K562 (cell line): Measurements from ENCODE around the gene NUPR1. TPM values are rescaled to one million over a fixed set of nuclear protein-coding genes. Genes with fewer than 3 reads are reported as not detected.

Experiments used
- AFF4 ChIP-seq: sonication (generic); formaldehyde crosslinking; IDR thresholded peaks from 2 replicates; pipeline ENCODE4 v1.8.0; 2023; ENCODE audit warnings: mild to moderate bottlenecking, missing genetic modification reagents
- ARID2 ChIP-seq: fragments of 450-650 bp; IDR thresholded peaks from 2 replicates; pipeline ENCODE4 v1.6.1; 2017; ENCODE audit warnings: antibody characterized with exemption, mild to moderate bottlenecking
- ATF6 ChIP-seq: sonication (generic); formaldehyde crosslinking; IDR thresholded peaks from 2 replicates; pipeline ENCODE4 v1.4.0; 2020; ENCODE audit warnings: mild to moderate bottlenecking, missing genetic modification reagents
- BHLHE40 ChIP-seq: IDR thresholded peaks from 2 replicates; pipeline ENCODE4 v1.6.1; 2011; ENCODE audit warnings: low read length, improper control_type of control experiment
- DIDO1 ChIP-seq: fragments of 450-650 bp; IDR thresholded peaks from 2 replicates; pipeline ENCODE4 v1.6.1; 2016; ENCODE audit warnings: low read depth, missing biosample characterization, missing genetic modification characterization
- FIP1L1 ChIP-seq: fragments of 200-400 bp; formaldehyde crosslinking; IDR thresholded peaks from 2 replicates; pipeline ENCODE4 v1.6.1; 2018; ENCODE audit warnings: mild to moderate bottlenecking, low read depth, low read length; ENCODE audit not compliant: poor library complexity, severe bottlenecking
- HDGF ChIP-seq: fragments of 450-650 bp; IDR thresholded peaks from 2 replicates; pipeline ENCODE4 v1.6.1; 2016
- KAT8 ChIP-seq: fragments of 450-650 bp; IDR thresholded peaks from 2 replicates; pipeline ENCODE4 v1.6.1; 2016; ENCODE audit warnings: low read depth, mild to moderate bottlenecking
- MBD1 ChIP-seq: fragments of 250-450 bp; sonication (Bioruptor Pico); IDR thresholded peaks from 2 replicates; pipeline ENCODE4 v1.8.0; 2022; ENCODE audit warnings: inconsistent platforms
- MCM2 ChIP-seq: fragments of 450-650 bp; IDR thresholded peaks from 2 replicates; pipeline ENCODE4 v1.6.1; 2017; ENCODE audit warnings: low read depth, mild to moderate bottlenecking
- MIER1 ChIP-seq: fragments of 450-650 bp; IDR thresholded peaks from 2 replicates; pipeline ENCODE4 v1.6.1; 2016; ENCODE audit warnings: antibody characterized with exemption, mild to moderate bottlenecking, low read depth
- SAFB ChIP-seq: fragments of 200-400 bp; formaldehyde crosslinking; IDR thresholded peaks from 2 replicates; pipeline ENCODE4 v1.6.1; 2017; ENCODE audit warnings: low read depth, low read length, borderline replicate concordance
- SMAD1 ChIP-seq: fragments of 150-350 bp; IDR thresholded peaks from 2 replicates; pipeline ENCODE4 v1.6.1; 2014; ENCODE audit warnings: low read length, low read depth; ENCODE audit not compliant: partially characterized antibody
- SRSF7 ChIP-seq: fragments of 200-400 bp; formaldehyde crosslinking; optimal IDR thresholded peaks from 2 replicates; pipeline ENCODE3; 2017; ENCODE audit warnings: mild to moderate bottlenecking, low read depth, low read length
- ZBTB11 ChIP-seq, 3 experiments: fragments of 200-800 bp in 1 of 3; fragments of 250-450 bp in 1 of 3; fragments of 450-650 bp in 1 of 3; sonication (Bioruptor Pico) in 1 of 3; sonication (Bioruptor generic) in 1 of 3; formaldehyde crosslinking in 1 of 3; IDR thresholded peaks; 2 replicates each; pipeline versions ENCODE4 v1.6.1 to v1.8.0; 2016 to 2022; ENCODE audit warnings: mild to moderate bottlenecking in 2 of 3, missing genetic modification characterization in 2 of 3, missing compliant biosample characterization in 1 of 3, moderate library complexity in 1 of 3
- ZKSCAN3 ChIP-seq: fragments of 250-450 bp; sonication (Bioruptor Pico); IDR thresholded peaks from 2 replicates; pipeline ENCODE4 v1.4.0; 2020
- polyA plus RNA-seq, 8 experiments: library from polyadenylated mRNA; depleted of rRNA in 4 of 8; stranded (reverse) in 5 of 8; unstranded in 3 of 8; fragments of >200 nt; fragmentation: Nextera tagmentation in 2 of 8; fragmentation: Illumina TruSeq in 1 of 8; extraction: Ambion mirVana in 2 of 8; extraction: Trizol in 1 of 8; gene quantifications; 2 replicates each; pipeline versions ENCODE4 v1.2.1 to v1.2.3, GENCODE V29; 2011 to 2014; ENCODE audit warnings: inconsistent platforms in 1 of 8, missing spikeins in 1 of 8
- total RNA-seq, 7 experiments: library from RNA; depleted of rRNA in 6 of 7; stranded (reverse); fragments of >200 nt in 6 of 7; fragmentation: Illumina TruSeq in 2 of 7; extraction: Trizol in 2 of 7; gene quantifications; 2 replicates each; pipeline versions ENCODE4 v1.2.1 to v1.2.3, GENCODE V29; 2011 to 2021; ENCODE audit warnings: low replicate concordance in 1 of 7

The NUPR1 gene
- total and polyA plus RNA-seq, 9 of the 15 experiments (the other 6 are each of a cell fraction or from before 2014, with no cell fraction given) = 0.07 to 1.5 (median 0.27) TPM

GRCh38 chr16:28538733-28539596 is at the start of gene NUPR1 (continued):
- TF ChIP-seq ZBTB11 (CRISPR knock-in tag; IDR thresholded peaks at IDR 0.05) = no peak
- TF ChIP-seq SAFB = no peak
- no peak for TF ChIP-seq SRSF7
- TF ChIP-seq AFF4 (CRISPR knock-in tag) = no peak
- no peak for TF ChIP-seq MCM2
- no peak for TF ChIP-seq ATF6 (CRISPR knock-in tag)
- TF ChIP-seq MIER1 = no peak
- TF ChIP-seq DIDO1 (tag) = no peak
- TF ChIP-seq BHLHE40 = no peak
- TF ChIP-seq KAT8 = no peak
- no peak for TF ChIP-seq ZKSCAN3 (CRISPR knock-in tag)
- no peak for TF ChIP-seq FIP1L1
- no peak for TF ChIP-seq MBD1 (CRISPR knock-in tag)
- no peak for TF ChIP-seq HDGF
- no peak for TF ChIP-seq SMAD1
- TF ChIP-seq ARID2 = no peak
